GM18951 (cell line): Measurements from ENCODE around the gene HSPD1.
"Not testable (repeated sequence)": the region's sequence is repeated elsewhere in the genome, so short reads cannot be mapped to it uniquely, and the experiment has no call there.

ENCODE experiments used
- POLR2A ChIP-seq: IDR thresholded peaks from 4 replicates; pipeline ENCODE4 v1.6.1; 2011; ENCODE audit warnings: mild to moderate bottlenecking; ENCODE audit not compliant: insufficient read length, insufficient read depth; ENCODE audit errors: extremely low read depth
- in situ Hi-C: fragments of 300-500 bp; cut with MboI; formaldehyde crosslinking; loops from one replicate; pipeline ENCODE4 v1.12.0; 2022; ENCODE audit warnings: low sequenced_read_pairs, mixed read lengths, inconsistent platforms; ENCODE audit not compliant: unreplicated experiment

HSPD1 gene

DNA sequence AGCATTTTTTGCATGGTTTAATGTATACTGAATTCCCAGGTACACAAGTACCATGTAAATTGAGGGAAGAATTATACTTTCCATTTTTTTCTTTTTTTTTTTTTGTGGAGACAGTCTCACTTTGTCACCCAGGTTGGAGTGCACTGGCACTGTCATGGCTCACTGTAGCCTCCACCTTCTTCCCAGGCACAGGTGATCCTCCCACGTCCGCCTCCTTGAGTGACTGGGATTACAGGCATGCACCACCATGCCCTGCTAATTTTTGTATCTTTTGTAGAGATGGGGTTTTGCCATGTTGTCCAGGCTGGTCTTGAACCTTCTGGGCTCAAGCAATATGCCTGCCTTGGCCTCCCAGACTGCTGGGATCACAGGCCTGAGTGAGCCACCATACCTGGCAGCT, 4.4 kb upstream of the HSPD1 start:
- no peak for TF ChIP-seq POLR2A
- in situ Hi-C loops: no loop called here

- TF ChIP-seq POLR2A: no peak
- in situ Hi-C loops: no loop called here
Observed at GRCh38 chr2:197502685-197503084, 3.0 kb upstream of the HSPD1 start.

DNA sequence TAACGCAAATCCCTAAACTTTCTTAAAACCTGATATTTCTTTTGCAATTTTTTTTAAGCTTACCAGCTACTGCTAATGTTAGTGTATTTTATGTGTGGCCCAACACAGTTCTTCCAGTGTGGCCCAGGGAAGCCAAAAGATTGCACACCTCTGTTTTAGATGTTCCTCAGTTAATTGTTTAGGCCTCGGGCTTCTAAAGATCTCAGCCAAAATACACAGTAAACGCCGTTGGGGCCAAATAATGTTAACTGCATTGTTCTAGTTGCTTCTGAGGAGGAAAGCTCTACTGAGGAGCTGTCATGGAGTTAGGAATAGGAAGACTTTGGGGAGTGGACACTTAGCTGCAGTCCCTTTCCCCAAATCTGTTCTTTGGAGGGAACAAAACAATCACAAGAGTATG, 2.6 kb upstream of the HSPD1 start:
- no peak for TF ChIP-seq POLR2A
- in situ Hi-C loops: no loop called here

GRCh38 chr2:197500503-197501131, 977 bp upstream of the HSPD1 start:
- TF ChIP-seq POLR2A: no peak
- in situ Hi-C loops: no loop called here

DNA sequence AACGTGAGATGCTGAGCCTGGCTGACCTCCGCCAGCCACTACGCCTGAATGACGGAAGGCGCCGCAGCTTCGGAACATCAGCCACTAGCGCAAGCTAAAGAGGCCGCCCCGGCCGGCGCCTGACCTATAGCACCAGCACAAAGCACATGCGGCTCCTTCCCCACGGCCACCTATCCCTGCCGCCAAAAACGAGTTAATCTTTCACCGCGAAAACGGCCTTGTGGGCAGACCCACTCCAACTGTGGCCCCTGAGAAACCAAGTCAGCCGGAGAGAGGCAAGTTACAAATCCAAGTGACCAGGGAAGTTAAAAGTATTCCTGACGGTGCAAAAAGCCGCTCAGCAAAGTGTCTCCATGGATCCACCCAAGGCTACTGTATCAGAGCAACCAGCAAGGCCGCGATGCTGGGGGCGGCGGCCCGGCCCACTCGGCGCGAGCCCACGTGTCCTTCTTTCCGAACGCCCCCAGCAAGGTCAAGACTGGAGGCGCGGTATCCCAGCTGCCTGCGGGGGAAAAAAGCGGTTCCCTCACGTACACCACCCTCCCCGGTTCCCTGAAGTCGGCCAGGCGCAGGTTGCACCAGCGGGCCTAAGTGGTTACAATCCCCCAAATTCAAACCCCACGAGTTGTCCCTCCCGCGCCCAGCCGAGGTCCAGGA, 575 bp downstream of the HSPD1 start:
- in situ Hi-C loops: no loop called here
- peak; percentile 50 for TF ChIP-seq POLR2A

GRCh38 chr2:197498235-197498936, 1.3 kb downstream of the HSPD1 start:
- in situ Hi-C loops: no loop called here
- no peak for TF ChIP-seq POLR2A

- TF ChIP-seq POLR2A: no peak
- in situ Hi-C loops: no loop called here
Observed at GRCh38 chr2:197497326-197497725, 2.3 kb downstream of the HSPD1 start.

DNA sequence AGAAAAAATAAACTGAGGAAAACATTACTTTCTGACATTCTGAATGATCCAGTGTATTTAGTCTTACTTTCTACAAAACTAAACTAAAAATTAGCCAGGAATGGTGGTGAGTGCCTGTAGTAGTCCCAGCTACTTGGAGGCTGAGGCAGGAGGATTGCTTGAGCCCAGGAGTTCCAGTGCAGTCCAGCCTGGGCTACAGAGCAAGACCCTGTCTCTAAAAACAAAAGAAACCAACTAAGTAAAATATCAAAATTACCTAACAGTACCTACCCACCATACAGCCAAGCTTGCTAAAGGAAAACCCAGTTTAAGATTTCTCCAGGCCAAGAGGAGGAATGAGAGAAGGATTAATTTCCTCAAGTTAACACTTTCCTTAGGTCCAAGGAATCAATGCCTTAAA, 2.9 kb downstream of the HSPD1 start:
- in situ Hi-C loops: no loop called here

DNA sequence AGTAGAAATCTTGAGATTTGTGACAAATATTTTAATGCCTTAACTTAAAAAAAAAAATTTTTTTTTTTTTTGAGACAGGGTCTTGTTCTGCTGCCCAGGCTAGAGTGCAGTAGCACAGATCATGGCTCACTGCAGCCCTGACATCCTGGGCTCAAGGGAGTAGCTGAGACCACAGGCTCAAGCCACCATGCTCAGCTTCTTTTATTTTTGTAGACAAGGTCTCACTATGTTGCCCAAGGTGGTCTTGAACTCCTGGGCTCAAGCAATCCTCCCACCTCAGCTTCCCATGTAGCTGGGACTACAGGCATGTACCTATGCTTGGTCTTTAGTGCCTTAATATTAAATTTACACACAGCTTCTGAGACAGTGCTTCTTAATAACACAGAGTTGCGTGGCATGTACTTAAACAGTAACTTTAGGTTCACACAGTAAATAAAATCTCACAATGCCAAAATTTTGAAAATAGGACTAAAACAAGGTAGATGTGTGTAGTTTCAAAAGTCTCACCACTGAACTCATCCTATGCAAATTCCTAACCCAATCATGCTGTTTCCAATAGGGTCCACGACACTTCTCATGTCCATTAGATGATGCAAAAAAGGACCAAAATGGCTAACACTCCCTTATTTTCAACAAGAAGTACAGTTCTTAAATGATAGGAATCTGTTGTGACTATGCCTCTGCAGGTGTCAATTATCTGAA, 4.1 kb downstream of the HSPD1 start:
- TF ChIP-seq POLR2A: no peak
- in situ Hi-C loops: no loop called here

More for the DNA sequence above, 2.9 kb downstream of the HSPD1 start:
- TF ChIP-seq POLR2A: no peak

GRCh38 chr2:197487385-197487784, 12.3 kb downstream of the HSPD1 start:
- in situ Hi-C loops: no loop called here
- TF ChIP-seq POLR2A: no peak

- no peak for TF ChIP-seq POLR2A
- in situ Hi-C loops: no loop called here
Observed at GRCh38 chr2:197486175-197486574, 13.5 kb downstream of the HSPD1 start.

DNA sequence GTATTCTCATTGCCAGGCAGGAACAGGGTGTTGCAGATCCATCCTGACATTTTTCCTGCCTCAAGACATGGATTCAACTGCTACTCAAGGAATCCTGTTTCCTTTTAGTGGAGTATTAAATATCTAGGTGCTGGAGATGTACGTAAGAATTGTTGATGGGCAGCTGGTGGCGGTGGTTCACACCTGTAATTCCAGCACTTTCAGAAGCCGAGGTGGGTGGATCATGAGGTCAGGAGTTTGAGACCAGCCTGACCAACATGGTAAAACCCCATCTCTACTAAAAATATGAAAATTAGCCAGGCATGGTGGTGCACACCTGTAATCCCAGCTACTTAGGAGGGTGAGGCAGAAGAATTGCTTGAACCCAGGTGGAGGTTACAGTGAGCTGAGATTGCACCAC, 15.4 kb downstream of the HSPD1 start:
- in situ Hi-C loops: not testable (repeated sequence)

- no peak for TF ChIP-seq POLR2A
- in situ Hi-C loops: no loop called here
Observed at GRCh38 chr2:197480165-197481036, 19.2 kb downstream of the HSPD1 start.

- no peak for TF ChIP-seq POLR2A
- in situ Hi-C loops: no loop called here
Observed at GRCh38 chr2:197477797-197478196, 21.8 kb downstream of the HSPD1 start.
